Measurements from ENCODE around the gene SUSD1. TPM values are rescaled to one million over a fixed set of nuclear protein-coding genes. Genes with fewer than 3 reads are reported as not detected.

The SUSD1 gene
- polyA plus RNA-seq, 1 donor from 2014 or later = 2.0 TPM

DNA sequence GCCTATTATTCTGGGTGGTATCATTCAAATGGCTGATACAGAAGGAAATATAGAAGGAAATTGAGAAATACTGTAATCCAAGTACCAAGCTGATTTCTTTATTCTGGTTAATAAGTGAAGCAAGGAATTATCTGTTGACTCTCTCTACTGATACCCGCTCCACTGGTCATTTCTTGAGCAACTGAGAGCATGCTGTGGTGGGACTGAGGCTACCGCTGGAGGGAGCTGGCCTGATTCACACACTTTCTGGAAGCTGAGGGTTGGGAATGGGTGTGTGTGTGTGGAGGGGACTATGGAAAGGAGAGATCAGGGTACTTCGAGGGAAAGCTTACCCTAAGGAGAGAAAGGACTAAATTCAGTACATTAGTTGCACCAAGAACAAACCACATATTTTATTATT, 174.4 kb downstream of the SUSD1 start:
- no peaks in the 10 kb centered on the region for H3K9me3 ChIP-seq (ENCODE audit: low read length)
- TF ChIP-seq EZH2 (IDR thresholded peaks at IDR 0.05; ENCODE audit: borderline replicate concordance, insufficient read depth, low read length, poor library complexity, severe bottlenecking) (no peak), MXI1 (conservative IDR thresholded peaks at IDR 0.05; ENCODE audit: poor library complexity, severe bottlenecking) (no peak), POLR2AphosphoS5 (IDR thresholded peaks at IDR 0.05) (no peak), RAD21 (conservative IDR thresholded peaks at IDR 0.05) (no peak), TAF1 (IDR thresholded peaks at IDR 0.05; ENCODE audit: low read depth) (no peak), EP300 (conservative IDR thresholded peaks at IDR 0.05; ENCODE audit: poor library complexity, severe bottlenecking) (no peak), SMC3 (conservative IDR thresholded peaks at IDR 0.05; ENCODE audit: poor library complexity) (no peak)
- TF ChIP-seq, protein P1, sequence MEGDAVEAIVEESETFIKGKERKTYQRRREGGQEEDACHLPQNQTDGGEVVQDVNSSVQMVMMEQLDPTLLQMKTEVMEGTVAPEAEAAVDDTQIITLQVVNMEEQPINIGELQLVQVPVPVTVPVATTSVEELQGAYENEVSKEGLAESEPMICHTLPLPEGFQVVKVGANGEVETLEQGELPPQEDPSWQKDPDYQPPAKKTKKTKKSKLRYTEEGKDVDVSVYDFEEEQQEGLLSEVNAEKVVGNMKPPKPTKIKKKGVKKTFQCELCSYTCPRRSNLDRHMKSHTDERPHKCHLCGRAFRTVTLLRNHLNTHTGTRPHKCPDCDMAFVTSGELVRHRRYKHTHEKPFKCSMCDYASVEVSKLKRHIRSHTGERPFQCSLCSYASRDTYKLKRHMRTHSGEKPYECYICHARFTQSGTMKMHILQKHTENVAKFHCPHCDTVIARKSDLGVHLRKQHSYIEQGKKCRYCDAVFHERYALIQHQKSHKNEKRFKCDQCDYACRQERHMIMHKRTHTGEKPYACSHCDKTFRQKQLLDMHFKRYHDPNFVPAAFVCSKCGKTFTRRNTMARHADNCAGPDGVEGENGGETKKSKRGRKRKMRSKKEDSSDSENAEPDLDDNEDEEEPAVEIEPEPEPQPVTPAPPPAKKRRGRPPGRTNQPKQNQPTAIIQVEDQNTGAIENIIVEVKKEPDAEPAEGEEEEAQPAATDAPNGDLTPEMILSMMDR (IDR thresholded peaks at IDR 0.05; ENCODE audit: poor library complexity, severe bottlenecking) = no peak
- H3K36me3 ChIP-seq (ENCODE audit: insufficient read depth, low read length) = no peaks in the 10 kb centered on the region
- H3K27ac ChIP-seq (ENCODE audit: low read length) = no peak overlapping the region
- no peaks in the 10 kb centered on the region for H3F3A ChIP-seq (ENCODE audit: insufficient read depth, low read length, poor library complexity, severe bottlenecking)
- H3K4me2 ChIP-seq (ENCODE audit: low read length) = no peak overlapping the region
- H3K79me2 ChIP-seq (replicated peaks; ENCODE audit: insufficient read depth, low read length) = no peaks in the 10 kb centered on the region
- H3K27me3 ChIP-seq (ENCODE audit: insufficient read depth, low read depth, low read length) = no peaks in the 10 kb centered on the region
- no peak overlapping the region for H2AFZ ChIP-seq (ENCODE audit: low read depth, low read length)
- no peak overlapping the region for H3K4me3 ChIP-seq (ENCODE audit: low read length)
- H4K20me1 ChIP-seq (ENCODE audit: insufficient read depth) = no peaks in the 10 kb centered on the region
- H3K9me2 ChIP-seq (ENCODE audit: insufficient read depth, low read length) = no peaks in the 10 kb centered on the region
- no peak overlapping the region for H3K9ac ChIP-seq (ENCODE audit: low read length)

- H3K27me3 ChIP-seq (ENCODE audit: insufficient read depth, low read depth, low read length) = no peaks in the 10 kb centered on the region
- H4K20me1 ChIP-seq (ENCODE audit: insufficient read depth) = no peaks in the 10 kb centered on the region
- no peaks in the 10 kb centered on the region for H3K9me2 ChIP-seq (ENCODE audit: insufficient read depth, low read length)
- H3K9me3 ChIP-seq (ENCODE audit: low read length) = no peaks in the 10 kb centered on the region
- H3K9ac ChIP-seq (ENCODE audit: low read length) = no peak overlapping the region
- TF ChIP-seq POLR2AphosphoS5 (IDR thresholded peaks at IDR 0.05) (no peak), SMC3 (conservative IDR thresholded peaks at IDR 0.05; ENCODE audit: poor library complexity) (no peak)
- H3F3A ChIP-seq (ENCODE audit: insufficient read depth, low read length, poor library complexity, severe bottlenecking) = no peaks in the 10 kb centered on the region
- H3K4me2 ChIP-seq (ENCODE audit: low read length) = no peak overlapping the region
- no peaks in the 10 kb centered on the region for H3K79me2 ChIP-seq (replicated peaks; ENCODE audit: insufficient read depth, low read length)
- no peak overlapping the region for H3K4me3 ChIP-seq (ENCODE audit: low read length)
- H3K27ac ChIP-seq (ENCODE audit: low read length) = no peak overlapping the region
- H2AFZ ChIP-seq (ENCODE audit: low read depth, low read length) = no peak overlapping the region
- no peaks in the 10 kb centered on the region for H3K36me3 ChIP-seq (ENCODE audit: insufficient read depth, low read length)
Observed at GRCh38 chr9:111999319-111999718, 175.8 kb downstream of the SUSD1 start.

- Histone ChIP-seq H3K4me2 (ENCODE audit: low read length) (no peak overlapping the region), H4K20me1 (ENCODE audit: insufficient read depth) (no peaks in the 10 kb centered on the region), H3K9me2 (ENCODE audit: insufficient read depth, low read length) (no peaks in the 10 kb centered on the region), H3K9ac (ENCODE audit: low read length) (no peak overlapping the region), H3K27ac (ENCODE audit: low read length) (no peak overlapping the region), H3F3A (ENCODE audit: insufficient read depth, low read length, poor library complexity, severe bottlenecking) (no peaks in the 10 kb centered on the region), H3K4me3 (ENCODE audit: low read length) (no peak overlapping the region), H3K36me3 (ENCODE audit: insufficient read depth, low read length) (no peaks in the 10 kb centered on the region), H3K79me2 (replicated peaks; ENCODE audit: insufficient read depth, low read length) (no peaks in the 10 kb centered on the region), H3K9me3 (ENCODE audit: low read length) (no peaks in the 10 kb centered on the region), H2AFZ (ENCODE audit: low read depth, low read length) (no peak overlapping the region), H3K27me3 (ENCODE audit: insufficient read depth, low read depth, low read length) (no peaks in the 10 kb centered on the region)
- no peak for TF ChIP-seq MXI1 (conservative IDR thresholded peaks at IDR 0.05; ENCODE audit: poor library complexity, severe bottlenecking)
- TF ChIP-seq, protein P1 (IDR thresholded peaks at IDR 0.05; ENCODE audit: poor library complexity, severe bottlenecking) = no peak
- TF ChIP-seq RAD21 (conservative IDR thresholded peaks at IDR 0.05) = no peak
- no peak for TF ChIP-seq TAF1 (IDR thresholded peaks at IDR 0.05; ENCODE audit: low read depth)
- TF ChIP-seq EZH2 (IDR thresholded peaks at IDR 0.05; ENCODE audit: borderline replicate concordance, insufficient read depth, low read length, poor library complexity, severe bottlenecking) = no peak
- no peak for TF ChIP-seq EP300 (conservative IDR thresholded peaks at IDR 0.05; ENCODE audit: poor library complexity, severe bottlenecking)
- TF ChIP-seq POLR2AphosphoS5 (IDR thresholded peaks at IDR 0.05) = no peak
- no peak for TF ChIP-seq SMC3 (conservative IDR thresholded peaks at IDR 0.05; ENCODE audit: poor library complexity)
- TF ChIP-seq, protein P2, sequence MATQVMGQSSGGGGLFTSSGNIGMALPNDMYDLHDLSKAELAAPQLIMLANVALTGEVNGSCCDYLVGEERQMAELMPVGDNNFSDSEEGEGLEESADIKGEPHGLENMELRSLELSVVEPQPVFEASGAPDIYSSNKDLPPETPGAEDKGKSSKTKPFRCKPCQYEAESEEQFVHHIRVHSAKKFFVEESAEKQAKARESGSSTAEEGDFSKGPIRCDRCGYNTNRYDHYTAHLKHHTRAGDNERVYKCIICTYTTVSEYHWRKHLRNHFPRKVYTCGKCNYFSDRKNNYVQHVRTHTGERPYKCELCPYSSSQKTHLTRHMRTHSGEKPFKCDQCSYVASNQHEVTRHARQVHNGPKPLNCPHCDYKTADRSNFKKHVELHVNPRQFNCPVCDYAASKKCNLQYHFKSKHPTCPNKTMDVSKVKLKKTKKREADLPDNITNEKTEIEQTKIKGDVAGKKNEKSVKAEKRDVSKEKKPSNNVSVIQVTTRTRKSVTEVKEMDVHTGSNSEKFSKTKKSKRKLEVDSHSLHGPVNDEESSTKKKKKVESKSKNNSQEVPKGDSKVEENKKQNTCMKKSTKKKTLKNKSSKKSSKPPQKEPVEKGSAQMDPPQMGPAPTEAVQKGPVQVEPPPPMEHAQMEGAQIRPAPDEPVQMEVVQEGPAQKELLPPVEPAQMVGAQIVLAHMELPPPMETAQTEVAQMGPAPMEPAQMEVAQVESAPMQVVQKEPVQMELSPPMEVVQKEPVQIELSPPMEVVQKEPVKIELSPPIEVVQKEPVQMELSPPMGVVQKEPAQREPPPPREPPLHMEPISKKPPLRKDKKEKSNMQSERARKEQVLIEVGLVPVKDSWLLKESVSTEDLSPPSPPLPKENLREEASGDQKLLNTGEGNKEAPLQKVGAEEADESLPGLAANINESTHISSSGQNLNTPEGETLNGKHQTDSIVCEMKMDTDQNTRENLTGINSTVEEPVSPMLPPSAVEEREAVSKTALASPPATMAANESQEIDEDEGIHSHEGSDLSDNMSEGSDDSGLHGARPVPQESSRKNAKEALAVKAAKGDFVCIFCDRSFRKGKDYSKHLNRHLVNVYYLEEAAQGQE (IDR thresholded peaks at IDR 0.05; ENCODE audit: borderline replicate concordance) = no peak
Observed at GRCh38 chr9:111997831-111998230, 177.3 kb downstream of the SUSD1 start.

All from neural cell (in vitro differentiated cells).